ENCODE data around the gene CSRP1. TPM values are rescaled to one million over a fixed set of nuclear protein-coding genes. Genes with fewer than 3 reads are reported as not detected.

The CSRP1 gene
- total and polyA plus RNA-seq, 9 of the 15 experiments (the other 6 are each of a cell fraction or from before 2014, with no cell fraction given), result 6.8 to 39.4 (median 23.7) TPM

DNA sequence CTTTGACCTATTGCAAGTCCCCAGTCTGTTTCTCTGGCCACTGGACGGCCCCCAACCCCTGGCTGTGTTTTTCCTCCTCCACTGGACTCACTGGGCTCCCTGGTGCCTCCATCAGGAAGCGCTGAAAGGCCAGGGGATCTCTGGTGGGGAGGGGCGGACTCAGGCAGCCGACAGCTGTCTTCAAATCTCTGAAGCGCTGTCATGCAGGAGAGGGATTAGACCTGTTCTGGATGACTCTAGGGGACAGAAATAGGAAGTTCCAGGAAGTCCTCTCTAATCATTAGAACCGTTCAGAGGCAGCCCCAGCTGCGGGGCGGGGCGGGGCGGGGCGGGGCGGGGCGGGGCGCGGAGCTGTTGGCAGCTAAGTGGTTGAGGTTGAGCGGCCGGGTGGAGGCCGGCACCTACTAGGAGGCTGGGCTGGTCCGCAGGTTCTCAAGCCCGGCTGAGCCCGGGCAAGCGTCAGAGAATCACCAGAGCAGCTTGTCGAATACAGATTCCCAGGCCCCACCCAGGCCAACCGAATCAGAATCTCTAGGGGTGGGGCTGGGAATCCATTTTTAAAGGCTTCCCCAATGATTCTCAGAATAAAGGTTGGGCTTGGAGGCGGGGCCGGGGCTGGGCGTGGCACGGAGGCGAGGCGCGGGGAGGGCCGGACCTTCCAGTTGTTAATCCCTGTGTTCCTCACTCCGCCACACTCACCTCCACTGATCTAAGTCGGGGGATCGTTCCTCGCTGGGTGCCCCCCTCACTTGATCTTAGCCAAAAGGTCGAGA is 26.5 kb downstream of the CSRP1 start (continued):
- no peak for TF ChIP-seq STAT5B (CRISPR knock-in tag; IDR thresholded peaks at IDR 0.05)
- peak; percentile 43; the same call in 1 of the 2 replicates for TF ChIP-seq SMARCA4 (IDR thresholded peaks at IDR 0.05)
- TF ChIP-seq MTA3 (IDR thresholded peaks at IDR 0.05; ENCODE audit: borderline replicate concordance), result 0 out of 2 replicates have a peak, but pooled peaks have one; percentile 26
- 0 out of 2 replicates have a peak, but pooled peaks have one; percentile 8 for TF ChIP-seq PHF8 (IDR thresholded peaks at IDR 0.05; ENCODE audit: borderline replicate concordance, low read length)
- no peak for TF ChIP-seq SMARCA5 (IDR thresholded peaks at IDR 0.05)
- TF ChIP-seq, protein P1, sequence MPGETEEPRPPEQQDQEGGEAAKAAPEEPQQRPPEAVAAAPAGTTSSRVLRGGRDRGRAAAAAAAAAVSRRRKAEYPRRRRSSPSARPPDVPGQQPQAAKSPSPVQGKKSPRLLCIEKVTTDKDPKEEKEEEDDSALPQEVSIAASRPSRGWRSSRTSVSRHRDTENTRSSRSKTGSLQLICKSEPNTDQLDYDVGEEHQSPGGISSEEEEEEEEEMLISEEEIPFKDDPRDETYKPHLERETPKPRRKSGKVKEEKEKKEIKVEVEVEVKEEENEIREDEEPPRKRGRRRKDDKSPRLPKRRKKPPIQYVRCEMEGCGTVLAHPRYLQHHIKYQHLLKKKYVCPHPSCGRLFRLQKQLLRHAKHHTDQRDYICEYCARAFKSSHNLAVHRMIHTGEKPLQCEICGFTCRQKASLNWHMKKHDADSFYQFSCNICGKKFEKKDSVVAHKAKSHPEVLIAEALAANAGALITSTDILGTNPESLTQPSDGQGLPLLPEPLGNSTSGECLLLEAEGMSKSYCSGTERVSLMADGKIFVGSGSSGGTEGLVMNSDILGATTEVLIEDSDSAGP (CRISPR knock-in tag; IDR thresholded peaks at IDR 0.05), result no peak
- TF ChIP-seq MYBL2 (IDR thresholded peaks at IDR 0.05; ENCODE audit: low read depth), result no peak
- TF ChIP-seq MYBL2 (CRISPR knock-in tag; IDR thresholded peaks at IDR 0.05; ENCODE audit: borderline replicate concordance), result no peak
- TF ChIP-seq PHF21A (IDR thresholded peaks at IDR 0.05; ENCODE audit: borderline replicate concordance, low read depth), result peak; percentile 62; the same call in 1 of the 2 replicates
- peak; percentile 74 for TF ChIP-seq MYC (IDR thresholded peaks at IDR 0.05; ENCODE audit: low read depth, low read length)
- no peak for TF ChIP-seq MYC (CRISPR knock-in tag; IDR thresholded peaks at IDR 0.05; ENCODE audit: borderline replicate concordance, low read depth)
- no peak for TF ChIP-seq POU5F1 (IDR thresholded peaks at IDR 0.05; ENCODE audit: borderline replicate concordance, low read depth, low read length, partially characterized antibody)
- TF ChIP-seq ZNF3 (CRISPR knock-in tag; IDR thresholded peaks at IDR 0.05), result no peak
- TF ChIP-seq, protein P2, sequence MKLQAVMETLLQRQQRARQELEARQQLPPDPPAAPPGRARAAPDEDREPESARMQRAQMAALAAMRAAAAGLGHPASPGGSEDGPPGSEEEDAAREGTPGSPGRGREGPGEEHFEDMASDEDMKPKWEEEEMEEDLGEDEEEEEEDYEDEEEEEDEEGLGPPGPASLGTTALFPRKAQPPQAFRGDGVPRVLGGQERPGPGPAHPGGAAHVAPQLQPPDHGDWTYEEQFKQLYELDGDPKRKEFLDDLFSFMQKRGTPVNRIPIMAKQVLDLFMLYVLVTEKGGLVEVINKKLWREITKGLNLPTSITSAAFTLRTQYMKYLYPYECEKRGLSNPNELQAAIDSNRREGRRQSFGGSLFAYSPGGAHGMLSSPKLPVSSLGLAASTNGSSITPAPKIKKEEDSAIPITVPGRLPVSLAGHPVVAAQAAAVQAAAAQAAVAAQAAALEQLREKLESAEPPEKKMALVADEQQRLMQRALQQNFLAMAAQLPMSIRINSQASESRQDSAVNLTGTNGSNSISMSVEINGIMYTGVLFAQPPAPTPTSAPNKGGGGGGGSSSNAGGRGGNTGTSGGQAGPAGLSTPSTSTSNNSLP (IDR thresholded peaks at IDR 0.05; ENCODE audit: borderline replicate concordance, low read depth, low read length), result 0 out of 2 replicates have a peak, but pooled peaks have one; percentile 31
- peak; percentile 76 for TF ChIP-seq CBFA2T2 (conservative IDR thresholded peaks at IDR 0.05)
- no peak for TF ChIP-seq FOXM1 (IDR thresholded peaks at IDR 0.05; ENCODE audit: low read depth)
- no peak; the same call in 1 of the 2 replicates for TF ChIP-seq FOXM1 (CRISPR knock-in tag; IDR thresholded peaks at IDR 0.05; ENCODE audit: low read depth)
- TF ChIP-seq, protein P3, sequence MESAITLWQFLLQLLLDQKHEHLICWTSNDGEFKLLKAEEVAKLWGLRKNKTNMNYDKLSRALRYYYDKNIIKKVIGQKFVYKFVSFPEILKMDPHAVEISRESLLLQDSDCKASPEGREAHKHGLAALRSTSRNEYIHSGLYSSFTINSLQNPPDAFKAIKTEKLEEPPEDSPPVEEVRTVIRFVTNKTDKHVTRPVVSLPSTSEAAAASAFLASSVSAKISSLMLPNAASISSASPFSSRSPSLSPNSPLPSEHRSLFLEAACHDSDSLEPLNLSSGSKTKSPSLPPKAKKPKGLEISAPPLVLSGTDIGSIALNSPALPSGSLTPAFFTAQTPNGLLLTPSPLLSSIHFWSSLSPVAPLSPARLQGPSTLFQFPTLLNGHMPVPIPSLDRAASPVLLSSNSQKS (CRISPR knock-in tag; IDR thresholded peaks at IDR 0.05), result no peak
- TF ChIP-seq STAT5A (IDR thresholded peaks at IDR 0.05; ENCODE audit: borderline replicate concordance, low read length), result peak; percentile 77
